Naive thymus-derived CD4-positive, alpha-beta T cell (primary cell): ENCODE results near the gene PHACTR1. TPM values are rescaled to one million over a fixed set of nuclear protein-coding genes. Genes with fewer than 3 reads are reported as not detected.

Source experiments
- ATAC-seq: fragments of 150-1000 bp; cut with Tn5 transposase; 2 replicates; pipeline ENCODE4 v1.10.0; 2021; ENCODE audit warnings: mild to moderate bottlenecking, moderate library complexity
- CTCF ChIA-PET: fragments of 350-600 bp; sonication (Branson Sonifier 250); formaldehyde crosslinking; loops from one replicate; lab custom pipeline; 2021; ENCODE audit warnings: antibody characterized with exemption; lab: Charles Lee
- POLR2A ChIA-PET: fragments of 350-600 bp; sonication (Branson Sonifier 250); formaldehyde crosslinking; loops from one replicate; lab custom pipeline; 2021; ENCODE audit warnings: antibody characterized with exemption, inconsistent platforms; lab: Charles Lee
- DNase-seq, 9 donors: peaks; one replicate each; pipeline versions ENCODE4 v3.0.0 to v3.0.0-alpha.2; 2020 to 2022; ENCODE audit warnings: mixed read lengths in 1 of 9
- H3K27ac ChIP-seq: one replicate; pipeline ENCODE4 v1.7.0; 2013; ENCODE audit warnings: mild to moderate bottlenecking, low read depth, low read length, moderate library complexity
- H3K27me3 ChIP-seq, 2 donors: one replicate each; pipeline ENCODE4 v1.7.0; 2013; ENCODE audit warnings: low read length in 2 of 2, mild to moderate bottlenecking in 2 of 2, moderate library complexity in 2 of 2; ENCODE audit not compliant: control insufficient read depth in 2 of 2, insufficient read depth in 2 of 2
- H3K36me3 ChIP-seq, 3 experiments: 1 replicate in 2 of 3; 2 replicates in 1 of 3; pipeline ENCODE4 v1.7.0; 2013; ENCODE audit warnings: low read length in 3 of 3, mild to moderate bottlenecking in 3 of 3, moderate library complexity in 1 of 3; ENCODE audit not compliant: insufficient read depth in 3 of 3, control insufficient read depth in 2 of 3
- H3K4me1 ChIP-seq, 2 donors: one replicate each; pipeline ENCODE4 v1.7.0; 2013; ENCODE audit warnings: low read length in 2 of 2, mild to moderate bottlenecking in 2 of 2, moderate library complexity in 1 of 2; ENCODE audit not compliant: control insufficient read depth in 2 of 2, insufficient read depth in 2 of 2
- H3K4me3 ChIP-seq: 2 replicates; pipeline ENCODE4 v1.7.0; 2013; ENCODE audit warnings: mild to moderate bottlenecking, low read length
- H3K9me3 ChIP-seq, 3 experiments: 1 replicate in 2 of 3; 2 replicates in 1 of 3; pipeline ENCODE4 v1.7.0; 2013; ENCODE audit warnings: low read length in 3 of 3; ENCODE audit not compliant: control insufficient read depth in 2 of 3
- H3K27ac Mint-ChIP-seq, 9 donors: one replicate each; pipeline ENCODE4 v1.8.0; 2020 to 2022; ENCODE audit warnings: mixed read lengths in 9 of 9, mild to moderate bottlenecking in 8 of 9, moderate library complexity in 5 of 9, inconsistent platforms in 2 of 9
- H3K27me3 Mint-ChIP-seq, 5 donors: one replicate each; pipeline ENCODE4 v1.8.0; 2021 to 2022; ENCODE audit warnings: mixed read lengths in 5 of 5, mild to moderate bottlenecking in 1 of 5
- H3K36me3 Mint-ChIP-seq, 5 donors: one replicate each; pipeline ENCODE4 v1.8.0; 2020 to 2022; ENCODE audit warnings: mixed read lengths in 5 of 5, mild to moderate bottlenecking in 3 of 5, inconsistent platforms in 1 of 5
- H3K4me1 Mint-ChIP-seq, 7 donors: one replicate each; pipeline ENCODE4 v1.8.0; 2020 to 2022; ENCODE audit warnings: mixed read lengths in 7 of 7, mild to moderate bottlenecking in 3 of 7, inconsistent platforms in 1 of 7
- H3K4me3 Mint-ChIP-seq, 10 donors: one replicate each; pipeline ENCODE4 v1.8.0; 2020 to 2022; ENCODE audit warnings: mild to moderate bottlenecking in 10 of 10, mixed read lengths in 10 of 10, moderate library complexity in 6 of 10, inconsistent platforms in 2 of 10
- H3K9me3 Mint-ChIP-seq, 11 donors: one replicate each; pipeline ENCODE4 v1.8.0; 2020 to 2022; ENCODE audit warnings: mixed read lengths in 11 of 11, mild to moderate bottlenecking in 4 of 11, inconsistent platforms in 1 of 11, moderate library complexity in 1 of 11
- intact Hi-C, 2 donors: fragments of 100-400 bp; cut with micrococcal nuclease; formaldehyde crosslinking; loops; one replicate each; pipeline ENCODE4 v1.15.1; 2023
- polyA plus RNA-seq, 2 donors: library from polyadenylated mRNA; unstranded; fragments of 300-500 nt; fragmentation: Illumina TruSeq; gene quantifications; one replicate each; pipeline ENCODE4 v1.2.3, GENCODE V29; 2021
- total RNA-seq, 6 experiments: library from RNA in 5 of 6; stranded (reverse) in 5 of 6; gene quantifications; 1 replicate in 5 of 6; 2 replicates in 1 of 6; pipeline ENCODE4 v1.2.3 and lab custom pipeline; 2021 to 2026

Gene PHACTR1
- total and polyA plus RNA-seq, 7 experiments from 2014 or later = 0.18 to 43.1 (median 0.62) TPM

GRCh38 chr6:12851123-12851695 is 134.6 kb downstream of the PHACTR1 start:
- DNase-seq (no peak), ATAC-seq (no peak)
- Mint-ChIP-seq H3K9me3 (no peaks in the 10 kb centered on the region), H3K4me3 (no peak overlapping the region), H3K4me1 (no peaks in the 10 kb centered on the region), H3K36me3 (no peaks in the 10 kb centered on the region), H3K27me3 (peaks cover 2 to 29% (median 22%) of the 10 kb centered on the region in 5 donors), H3K27ac (no peak overlapping the region)
- intact Hi-C loops = no loop called here
- Histone ChIP-seq H3K36me3 (no peaks in the 10 kb centered on the region), H3K27ac (no peak overlapping the region), H3K9me3 (no peaks in the 10 kb centered on the region), H3K4me1 (no peaks in the 10 kb centered on the region), H3K27me3 (no peaks in the 10 kb centered on the region), H3K4me3 (no peak overlapping the region)
- ChIA-PET POLR2A (no interaction called here), CTCF (no interaction called here)

- Histone ChIP-seq H3K4me3 (no peak overlapping the region), H3K9me3 (no peaks in the 10 kb centered on the region), H3K36me3 (no peaks in the 10 kb centered on the region), H3K4me1 (no peaks in the 10 kb centered on the region), H3K27ac (no peak overlapping the region), H3K27me3 (no peaks in the 10 kb centered on the region)
- ChIA-PET POLR2A (no interaction called here), CTCF (no interaction called here)
- DNase-seq (no peak), ATAC-seq (no peak)
- Mint-ChIP-seq H3K36me3 (no peaks in the 10 kb centered on the region), H3K9me3 (peaks cover 0 to 1% (median 0%) of the 10 kb centered on the region in 11 donors), H3K27me3 (peaks cover 4 to 29% (median 8%) of the 10 kb centered on the region in 5 donors), H3K4me3 (no peak overlapping the region), H3K4me1 (no peaks in the 10 kb centered on the region), H3K27ac (no peak overlapping the region)
- intact Hi-C loops = no loop called here
Measured at GRCh38 chr6:12861603-12862002, 145.0 kb downstream of the PHACTR1 start.

- Histone ChIP-seq H3K36me3 (no peaks in the 10 kb centered on the region), H3K4me1 (no peaks in the 10 kb centered on the region), H3K9me3 (no peaks in the 10 kb centered on the region), H3K27ac (no peak overlapping the region), H3K4me3 (no peak overlapping the region), H3K27me3 (no peaks in the 10 kb centered on the region)
- H3K4me3 Mint-ChIP-seq = no peak overlapping the region
- ATAC-seq (no peak), DNase-seq (no peak)
- intact Hi-C loops = no loop called here
- H3K9me3 Mint-ChIP-seq = peaks cover 0 to under 1% (median 0%) of the 10 kb centered on the region in 11 donors
- POLR2A ChIA-PET = no interaction called here
- no peaks in the 10 kb centered on the region for H3K4me1 Mint-ChIP-seq
- no peak overlapping the region for H3K27ac Mint-ChIP-seq
- peaks cover 0 to 32% (median 8%) of the 10 kb centered on the region in 5 donors for H3K27me3 Mint-ChIP-seq
- CTCF ChIA-PET = no interaction called here
- no peaks in the 10 kb centered on the region for H3K36me3 Mint-ChIP-seq
Measured at GRCh38 chr6:12865117-12865516, 148.6 kb downstream of the PHACTR1 start.

- Mint-ChIP-seq H3K4me1 (no peaks in the 10 kb centered on the region), H3K4me3 (no peak overlapping the region), H3K27me3 (peaks cover 0 to 32% (median 8%) of the 10 kb centered on the region in 5 donors), H3K9me3 (no peaks in the 10 kb centered on the region), H3K36me3 (no peaks in the 10 kb centered on the region), H3K27ac (no peak overlapping the region)
- H3K27ac ChIP-seq = no peak overlapping the region
- ChIA-PET CTCF (interaction anchor here (1.4 kb wide), 1 partner anchor 15 kb away, joined by 3 read pairs; no protein-coding TSS in a partner anchor), POLR2A (no interaction called here)
- DNase-seq = no peak
- H3K4me1 ChIP-seq = no peaks in the 10 kb centered on the region
- H3K36me3 ChIP-seq = no peaks in the 10 kb centered on the region
- no peaks in the 10 kb centered on the region for H3K27me3 ChIP-seq
- no peaks in the 10 kb centered on the region for H3K9me3 ChIP-seq
- intact Hi-C loops = no loop called here
- no peak for ATAC-seq
- no peak overlapping the region for H3K4me3 ChIP-seq
Measured at GRCh38 chr6:12865671-12866181, 149.2 kb downstream of the PHACTR1 start.

- no peak for ATAC-seq
- Mint-ChIP-seq H3K4me3 (no peak overlapping the region), H3K27ac (no peak overlapping the region), H3K36me3 (no peaks in the 10 kb centered on the region), H3K9me3 (no peaks in the 10 kb centered on the region), H3K27me3 (peaks cover 0 to 32% (median 9%) of the 10 kb centered on the region in 5 donors), H3K4me1 (no peaks in the 10 kb centered on the region)
- intact Hi-C loops = no loop called here
- ChIA-PET POLR2A (no interaction called here), CTCF (interaction anchor here (1.4 kb wide), 1 partner anchor 14 kb away, joined by 3 read pairs; no protein-coding TSS in a partner anchor)
- Histone ChIP-seq H3K4me3 (no peak overlapping the region), H3K27me3 (no peaks in the 10 kb centered on the region), H3K36me3 (no peaks in the 10 kb centered on the region), H3K27ac (no peak overlapping the region), H3K9me3 (no peaks in the 10 kb centered on the region), H3K4me1 (no peaks in the 10 kb centered on the region)
- no peak for DNase-seq
Measured at GRCh38 chr6:12866422-12867029, 150.0 kb downstream of the PHACTR1 start.

- ATAC-seq (no peak), DNase-seq (no peak)
- Mint-ChIP-seq H3K4me1 (no peaks in the 10 kb centered on the region), H3K27me3 (peaks cover 7 to 27% (median 26%) of the 10 kb centered on the region in 5 donors), H3K9me3 (peaks cover 0 to 2% (median 0%) of the 10 kb centered on the region in 11 donors), H3K27ac (no peak overlapping the region), H3K36me3 (no peaks in the 10 kb centered on the region), H3K4me3 (no peak overlapping the region)
- Histone ChIP-seq H3K27ac (no peak overlapping the region), H3K36me3 (no peaks in the 10 kb centered on the region), H3K27me3 (no peaks in the 10 kb centered on the region), H3K9me3 (no peaks in the 10 kb centered on the region), H3K4me3 (no peak overlapping the region), H3K4me1 (no peaks in the 10 kb centered on the region)
- intact Hi-C loops = no loop called here
- ChIA-PET POLR2A (no interaction called here), CTCF (no interaction called here)
Measured at GRCh38 chr6:12869816-12870432, 153.4 kb downstream of the PHACTR1 start.
